Activated CD8-positive, alpha-beta memory T cell treated with anti-CD3 and anti-CD28 coated beads, Interleukin-2, amount 50 U/mL, for 48 hours (primary cell): ENCODE results near the gene BTNL3.
"Not testable (repeated sequence)": the region's sequence is repeated elsewhere in the genome, so short reads cannot be mapped to it uniquely, and the experiment has no call there.

Experiments used
- DNase-seq: peaks from one replicate; pipeline ENCODE4 v3.0.0-alpha.2; 2020

Gene BTNL3

GRCh38 chr5:180988592-180988991 is at the start of gene BTNL3:
Gene BTNL3 (plus strand): TSS chr5:180988846. CDS start chr5:180989029, 183 bp downstream.
- DNase-seq, result no peak

GRCh38 chr5:180950291-180950949 is 38.2 kb upstream of the BTNL3 start:
- DNase-seq, result no peak

- DNase-seq, result no peak
These were observed 29.0 kb upstream of the BTNL3 start for GRCh38 chr5:180959661-180960060.

GRCh38 chr5:180960209-180960608 is 28.4 kb upstream of the BTNL3 start:
- DNase-seq, result no peak

GRCh38 chr5:180969406-180969805 is 19.2 kb upstream of the BTNL3 start:
- no peak for DNase-seq

- no peak for DNase-seq
These were observed 18.3 kb upstream of the BTNL3 start for GRCh38 chr5:180970336-180970735.

GRCh38 chr5:180970875-180971274 is 17.8 kb upstream of the BTNL3 start:
- no peak for DNase-seq

GRCh38 chr5:180974612-180975315 is 13.9 kb upstream of the BTNL3 start:
- no peak for DNase-seq

- no peak for DNase-seq
These were observed 13.3 kb upstream of the BTNL3 start for GRCh38 chr5:180975338-180975737.

GRCh38 chr5:180976518-180976917 is 12.1 kb upstream of the BTNL3 start:
- DNase-seq, result no peak

GRCh38 chr5:180977852-180978251 is 10.8 kb upstream of the BTNL3 start:
- DNase-seq, result no peak

- no peak for DNase-seq
These were observed 6.5 kb upstream of the BTNL3 start for GRCh38 chr5:180982008-180982741.

- no peak for DNase-seq
These were observed 630 bp upstream of the BTNL3 start for GRCh38 chr5:180988016-180988415.

GRCh38 chr5:180990086-180990881 is 1.6 kb downstream of the BTNL3 start:
- no peak for DNase-seq

GRCh38 chr5:180990882-180991242 is 2.2 kb downstream of the BTNL3 start:
- DNase-seq, result no peak

- DNase-seq, result no peak
These were observed 13.3 kb downstream of the BTNL3 start for GRCh38 chr5:181001947-181002346.

GRCh38 chr5:181005791-181006190 is 17.1 kb downstream of the BTNL3 start:
- DNase-seq, result no peak

GRCh38 chr5:181008136-181008535 is 19.5 kb downstream of the BTNL3 start:
- no peak for DNase-seq

GRCh38 chr5:181010018-181010417 is 21.4 kb downstream of the BTNL3 start:
- not testable (repeated sequence) for DNase-seq

GRCh38 chr5:181014654-181015053 is 26.0 kb downstream of the BTNL3 start:
- not testable (repeated sequence) for DNase-seq

GRCh38 chr5:181017448-181017847 is 28.8 kb downstream of the BTNL3 start:
- DNase-seq, result not testable (repeated sequence)

- DNase-seq, result no peak
These were observed 32.0 kb downstream of the BTNL3 start for GRCh38 chr5:181020688-181021087.
